PC-9 (cell line): ENCODE measurements around the gene FNDC1. TPM values are rescaled to one million over a fixed set of nuclear protein-coding genes. Genes with fewer than 3 reads are reported as not detected.

ENCODE experiments used
- Bru-seq: library from RNA; stranded (reverse); fragments of 400-500 nt; gene quantifications from one replicate; lab custom pipeline; 2021; lab: Mats Ljungman, UMichigan
- BruChase-seq, 2 experiments: library from RNA; stranded (reverse); fragments of 400-500 nt; gene quantifications; one replicate each; lab custom pipeline; 2021; lab: Mats Ljungman, UMichigan
- BruUV-seq: library from RNA; stranded (reverse); fragments of 400-500 nt; replicated peaks from 2 replicates; lab custom pipeline; 2021; lab: Mats Ljungman, UMichigan
- CTCF ChIA-PET: fragments of 300-600 bp; sonication (Branson Sonifier 250); formaldehyde crosslinking; loops from one replicate; lab custom pipeline; 2022; ENCODE audit warnings: antibody characterized with exemption; lab: Charles Lee
- POLR2A ChIA-PET: fragments of 300-600 bp; sonication (Branson Sonifier 250); formaldehyde crosslinking; loops from one replicate; lab custom pipeline; 2022; ENCODE audit warnings: antibody characterized with exemption; ENCODE audit not compliant: unreplicated experiment; lab: Charles Lee
- DNase-seq, 2 experiments: peaks; one replicate each; pipeline versions ENCODE4 v3.0.0 to v3.0.0-alpha.2; 2015 to 2022; ENCODE audit warnings: mixed read lengths in 1 of 2
- H2AFZ ChIP-seq: fragments of 200-600 bp; sonication (generic); 2 replicates; pipeline ENCODE4 v1.8.1; 2017; ENCODE audit warnings: antibody characterized with exemption
- H3F3A ChIP-seq: fragments of 200-600 bp; sonication (generic); 2 replicates; pipeline ENCODE4 v1.8.1; 2017; ENCODE audit warnings: antibody characterized with exemption, mild to moderate bottlenecking, low read depth; ENCODE audit not compliant: insufficient read depth
- H3K27ac ChIP-seq: fragments of 200-600 bp; sonication (generic); 2 replicates; pipeline ENCODE4 v1.6.1; 2016; ENCODE audit warnings: mixed run types
- H3K27me3 ChIP-seq: fragments of 200-600 bp; sonication (generic); 2 replicates; pipeline ENCODE4 v1.6.1; 2016; ENCODE audit warnings: low read depth, mixed run types; ENCODE audit not compliant: insufficient read depth
- H3K36me3 ChIP-seq: fragments of 200-600 bp; sonication (generic); 2 replicates; pipeline ENCODE4 v1.6.1; 2016; ENCODE audit warnings: low read depth, mixed run types
- H3K4me1 ChIP-seq: fragments of 200-600 bp; sonication (generic); replicated peaks from 2 replicates; pipeline ENCODE4 v1.6.1; 2016; ENCODE audit warnings: mixed run types; ENCODE audit not compliant: insufficient read depth
- H3K4me2 ChIP-seq: fragments of 200-600 bp; sonication (generic); 2 replicates; pipeline ENCODE4 v1.6.1; 2017; ENCODE audit warnings: mixed run types
- H3K4me3 ChIP-seq: fragments of 200-600 bp; sonication (generic); 2 replicates; pipeline ENCODE4 v1.6.1; 2016; ENCODE audit warnings: mixed run types
- H3K79me2 ChIP-seq: fragments of 200-600 bp; sonication (generic); 2 replicates; pipeline ENCODE4 v1.6.1; 2017; ENCODE audit warnings: low read depth, mixed run types
- H3K9me2 ChIP-seq: fragments of 200-600 bp; sonication (generic); 2 replicates; pipeline ENCODE4 v1.8.1; 2017; ENCODE audit warnings: mild to moderate bottlenecking; ENCODE audit not compliant: insufficient read depth
- H3K9me3 ChIP-seq: fragments of 200-600 bp; sonication (generic); 2 replicates; pipeline ENCODE4 v1.8.1; 2016; ENCODE audit warnings: low read depth; ENCODE audit not compliant: insufficient read depth
- H4K20me1 ChIP-seq: fragments of 200-600 bp; sonication (generic); 2 replicates; pipeline ENCODE4 v1.8.1; 2017; ENCODE audit not compliant: insufficient read depth
- EZH2 ChIP-seq: fragments of 200-600 bp; sonication (generic); IDR thresholded peaks from 2 replicates; pipeline ENCODE4 v1.8.0; 2017; ENCODE audit warnings: antibody characterized with exemption, low read depth
- intact Hi-C: fragments of 100-400 bp; cut with micrococcal nuclease; formaldehyde crosslinking; loops from one replicate; pipeline ENCODE4 v1.10.0; 2022; ENCODE audit not compliant: unreplicated experiment
- long read RNA-seq: library from polyadenylated mRNA; stranded (forward); transcript quantifications from one replicate; pipeline ENCODE4 v2.0.0, GENCODE V29; 2022
- total RNA-seq: library from RNA; stranded (reverse); gene quantifications from 2 replicates; pipeline ENCODE4 v1.2.3, GENCODE V29; 2021
- TF ChIP-seq, protein P1 (sequence below): fragments of 200-600 bp; sonication (generic); conservative IDR thresholded peaks from 2 replicates; pipeline ENCODE4 v1.6.1; 2017; ENCODE audit warnings: mixed run types, antibody characterized with exemption, mild to moderate bottlenecking, moderate library complexity

Gene FNDC1
- total RNA-seq (not detected in 2 replicates), Bru-seq, nascent RNA (percentile 1 among the genes with signal in this experiment), BruChase-seq, experiment 1, labeled RNA remaining after a 2-hour chase (percentile 2 among the genes with signal in this experiment), BruChase-seq, experiment 2, labeled RNA remaining after a 6-hour chase (not detected)
- long read RNA-seq: 0 reads

DNA sequence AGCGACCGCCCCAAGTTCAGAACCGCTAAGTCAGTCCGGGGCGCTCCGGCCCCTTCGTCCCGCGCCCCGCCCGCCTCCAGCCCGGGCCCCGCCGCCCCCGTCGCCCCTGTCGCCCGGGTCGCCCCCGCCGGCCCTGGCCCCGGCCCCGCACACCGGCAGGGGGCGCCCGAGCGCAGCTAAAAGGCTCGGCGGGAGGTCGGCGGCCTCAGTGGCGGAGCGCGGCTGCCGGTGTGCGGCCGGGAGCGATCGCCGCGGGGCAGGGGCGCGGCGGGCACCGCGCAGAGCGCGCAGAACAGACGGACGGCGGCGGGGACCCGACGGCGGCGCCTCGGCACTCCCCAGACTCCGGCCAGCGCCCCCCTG lies at the start of gene FNDC1:
Gene FNDC1 (plus strand): TSS at position 208 of the 363 bp plus-strand sequence. CDS start 197 bp downstream, outside the sequence.
- no peak within 1 kb of the TSS for H3K27ac ChIP-seq

GRCh38 chr6:159119791-159120190 lies 49.4 kb upstream of the FNDC1 start:
- intact Hi-C loops: no loop called here

More for the DNA sequence above, at the start of gene FNDC1:
- intact Hi-C loops: no loop called here
- ChIA-PET POLR2A (no interaction called here), CTCF (no interaction called here)
- peaks cover 70% of the 10 kb centered on the region for H3K27me3 ChIP-seq
- no peak within 1 kb of the TSS for H3K4me2 ChIP-seq
- DNase-seq: peak in 1 of 2 experiments; percentile 6
- BruUV-seq: no TSS peak
- no peaks in the 10 kb centered on the region for H3K9me3 ChIP-seq
- H3K36me3 ChIP-seq: no peaks in the 10 kb centered on the region
- H3K4me3 ChIP-seq: no peak within 1 kb of the TSS
- no peaks in the 10 kb centered on the region for H3F3A ChIP-seq
- no peak within 1 kb of the TSS for H2AFZ ChIP-seq
- H3K4me1 ChIP-seq: no peaks in the 10 kb centered on the region
- no peaks in the 10 kb centered on the region; the same call in 1 of the 2 replicates for H4K20me1 ChIP-seq
- no peaks in the 10 kb centered on the region for H3K9me2 ChIP-seq
- TF ChIP-seq, protein P1, sequence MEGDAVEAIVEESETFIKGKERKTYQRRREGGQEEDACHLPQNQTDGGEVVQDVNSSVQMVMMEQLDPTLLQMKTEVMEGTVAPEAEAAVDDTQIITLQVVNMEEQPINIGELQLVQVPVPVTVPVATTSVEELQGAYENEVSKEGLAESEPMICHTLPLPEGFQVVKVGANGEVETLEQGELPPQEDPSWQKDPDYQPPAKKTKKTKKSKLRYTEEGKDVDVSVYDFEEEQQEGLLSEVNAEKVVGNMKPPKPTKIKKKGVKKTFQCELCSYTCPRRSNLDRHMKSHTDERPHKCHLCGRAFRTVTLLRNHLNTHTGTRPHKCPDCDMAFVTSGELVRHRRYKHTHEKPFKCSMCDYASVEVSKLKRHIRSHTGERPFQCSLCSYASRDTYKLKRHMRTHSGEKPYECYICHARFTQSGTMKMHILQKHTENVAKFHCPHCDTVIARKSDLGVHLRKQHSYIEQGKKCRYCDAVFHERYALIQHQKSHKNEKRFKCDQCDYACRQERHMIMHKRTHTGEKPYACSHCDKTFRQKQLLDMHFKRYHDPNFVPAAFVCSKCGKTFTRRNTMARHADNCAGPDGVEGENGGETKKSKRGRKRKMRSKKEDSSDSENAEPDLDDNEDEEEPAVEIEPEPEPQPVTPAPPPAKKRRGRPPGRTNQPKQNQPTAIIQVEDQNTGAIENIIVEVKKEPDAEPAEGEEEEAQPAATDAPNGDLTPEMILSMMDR: no peak
- no peak for TF ChIP-seq EZH2
- no peaks in the 10 kb centered on the region for H3K79me2 ChIP-seq

GRCh38 chr6:159121486-159121885 lies 47.7 kb upstream of the FNDC1 start:
- no peak overlapping the region for H3K4me2 ChIP-seq
- no peaks in the 10 kb centered on the region for H3K27me3 ChIP-seq
- no peak overlapping the region for H2AFZ ChIP-seq
- H3K9me3 ChIP-seq: no peaks in the 10 kb centered on the region
- H3K36me3 ChIP-seq: no peaks in the 10 kb centered on the region
- no peaks in the 10 kb centered on the region for H3F3A ChIP-seq
- no peaks in the 10 kb centered on the region for H3K79me2 ChIP-seq
- H3K4me3 ChIP-seq: no peak overlapping the region
- CTCF ChIA-PET: no interaction called here
- no peaks in the 10 kb centered on the region for H4K20me1 ChIP-seq
- DNase-seq: no peak
- BruUV-seq: no TSS peak
- no peaks in the 10 kb centered on the region for H3K9me2 ChIP-seq
- H3K27ac ChIP-seq: no peak overlapping the region
- no peaks in the 10 kb centered on the region for H3K4me1 ChIP-seq
- POLR2A ChIA-PET: no interaction called here
- intact Hi-C loops: no loop called here
- TF ChIP-seq, protein P1: no peak
- TF ChIP-seq EZH2: no peak

More at GRCh38 chr6:159119791-159120190, 49.4 kb upstream of the FNDC1 start:
- no peaks in the 10 kb centered on the region for H3K9me3 ChIP-seq
- no peak for TF ChIP-seq EZH2
- TF ChIP-seq, protein P1: no peak
- no peak for DNase-seq
- no peaks in the 10 kb centered on the region for H3K79me2 ChIP-seq
- no TSS peak for BruUV-seq
- no peak overlapping the region for H3K27ac ChIP-seq
- no peaks in the 10 kb centered on the region for H3K27me3 ChIP-seq
- no peak overlapping the region for H3K4me3 ChIP-seq
- H2AFZ ChIP-seq: no peak overlapping the region
- H3K4me1 ChIP-seq: no peaks in the 10 kb centered on the region
- no peak overlapping the region for H3K4me2 ChIP-seq
- CTCF ChIA-PET: no interaction called here
- H4K20me1 ChIP-seq: no peaks in the 10 kb centered on the region
- POLR2A ChIA-PET: interaction anchor here (0.8 kb wide), 1 partner anchor 1689 kb away, joined by 11 read pairs; no protein-coding TSS in a partner anchor
- H3K9me2 ChIP-seq: no peaks in the 10 kb centered on the region
- H3F3A ChIP-seq: no peaks in the 10 kb centered on the region
- H3K36me3 ChIP-seq: no peaks in the 10 kb centered on the region
